Fibroblast of lung (primary cell): ENCODE results near the gene EFCAB6. TPM values are rescaled to one million over a fixed set of nuclear protein-coding genes. Genes with fewer than 3 reads are reported as not detected.

Experiments used
- DNase-seq, 2 donors: peaks; one replicate each; pipeline versions ENCODE4 v3.0.0 to v3.0.0-alpha.2; 2010; ENCODE audit warnings: low read depth in 2 of 2
- H2AFZ ChIP-seq: 2 replicates; pipeline ENCODE4 v1.5.1; 2012; ENCODE audit warnings: low read length, control low read depth, inconsistent platforms
- H3K27ac ChIP-seq: 2 replicates; pipeline ENCODE4 v1.5.1; 2011; ENCODE audit warnings: low read length, control low read depth; ENCODE audit not compliant: insufficient read depth
- H3K27me3 ChIP-seq: 2 replicates; pipeline ENCODE4 v1.5.1; 2011; ENCODE audit warnings: mild to moderate bottlenecking, low read length; ENCODE audit not compliant: control insufficient read depth, insufficient read depth
- H3K36me3 ChIP-seq: 2 replicates; pipeline ENCODE4 v1.5.1; 2011; ENCODE audit warnings: low read length; ENCODE audit not compliant: control insufficient read depth, insufficient read depth
- H3K4me1 ChIP-seq: 2 replicates; pipeline ENCODE4 v1.5.1; 2011; ENCODE audit warnings: low read length; ENCODE audit not compliant: control insufficient read depth, insufficient read depth; ENCODE audit errors: extremely low read depth
- H3K4me2 ChIP-seq: 2 replicates; pipeline ENCODE4 v1.5.1; 2011; ENCODE audit warnings: low read length, control low read depth; ENCODE audit not compliant: insufficient read depth; ENCODE audit errors: extremely low read depth
- H3K4me3 ChIP-seq, 4 experiments: fragments of 200-600 bp in 1 of 4; sonication (generic) in 1 of 4; replicated peaks in 1 of 4; 2 replicates each; pipeline ENCODE4 v1.5.1; 2011 to 2016; ENCODE audit warnings: low read length in 4 of 4, low read depth in 3 of 4, mild to moderate bottlenecking in 3 of 4, control low read depth in 2 of 4, inconsistent platforms in 1 of 4, mixed read lengths in 1 of 4; ENCODE audit not compliant: insufficient read depth in 1 of 4; ENCODE audit errors: control extremely low read depth in 1 of 4
- H3K79me2 ChIP-seq: 2 replicates; pipeline ENCODE4 v1.5.1; 2012; ENCODE audit warnings: mild to moderate bottlenecking, low read length, inconsistent platforms; ENCODE audit not compliant: control insufficient read depth, insufficient read depth
- H3K9ac ChIP-seq: 2 replicates; pipeline ENCODE4 v1.5.1; 2011; ENCODE audit warnings: mild to moderate bottlenecking, low read length, control low read depth; ENCODE audit not compliant: insufficient read depth
- H3K9me3 ChIP-seq: 2 replicates; pipeline ENCODE4 v1.5.1; 2012; ENCODE audit warnings: low read depth, low read length; ENCODE audit not compliant: control insufficient read depth, insufficient read depth
- H4K20me1 ChIP-seq: 2 replicates; pipeline ENCODE4 v1.5.1; 2011; ENCODE audit warnings: low read length; ENCODE audit not compliant: control insufficient read depth, insufficient read depth; ENCODE audit errors: extremely low read depth
- EZH2 ChIP-seq: IDR thresholded peaks from 2 replicates; pipeline ENCODE4 v1.5.1; 2012; ENCODE audit warnings: low read length, control low read depth, mild to moderate bottlenecking; ENCODE audit errors: missing control alignments
- polyA plus RNA-seq, 2 donors: library from polyadenylated mRNA; depleted of rRNA in 1 of 2; stranded (reverse) in 1 of 2; unstranded in 1 of 2; fragments of >200 nt; gene quantifications; 2 replicates each; pipeline ENCODE4 v1.2.1, GENCODE V29; 2011 to 2012; ENCODE audit warnings: missing spikeins in 1 of 2
- total RNA-seq: library from RNA; depleted of rRNA; stranded (reverse); fragments of >200 nt; gene quantifications from 2 replicates; pipeline ENCODE4 v1.2.1, GENCODE V29; 2014
- TF ChIP-seq, protein P1 (sequence below), 2 donors: IDR thresholded peaks in 1 of 2; conservative IDR thresholded peaks in 1 of 2; 1 replicate in 1 of 2; 2 replicates in 1 of 2; pipeline ENCODE4 v1.5.1; 2011 to 2012; ENCODE audit warnings: low read length in 2 of 2, control low read depth in 1 of 2, inconsistent platforms in 1 of 2, low read depth in 1 of 2, mild to moderate bottlenecking in 1 of 2

Gene EFCAB6
- total and polyA plus RNA-seq, 2 donors (not counting 1 experiment from before 2014, with no cell fraction given), result 1.0 to 1.5 TPM

DNA sequence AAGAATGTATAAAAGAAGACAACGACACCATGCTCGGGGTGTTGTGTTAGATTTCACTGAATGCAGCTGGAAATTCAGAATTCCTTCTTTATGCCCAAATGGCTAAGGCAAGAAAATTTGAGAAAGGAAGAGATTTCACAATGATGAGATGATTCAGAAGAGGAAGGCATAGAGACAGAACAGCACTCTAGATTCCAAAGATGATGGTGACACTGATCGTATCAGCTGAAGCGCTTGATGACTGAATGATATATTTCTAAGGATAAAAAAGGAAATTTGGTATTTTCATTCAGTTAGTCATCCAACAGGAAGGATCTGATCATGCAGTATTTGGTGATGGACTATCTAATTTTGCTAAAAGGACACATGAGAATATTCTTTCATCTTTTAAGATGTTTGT is 189.2 kb downstream of the EFCAB6 start:
- Histone ChIP-seq H4K20me1 (no peaks in the 10 kb centered on the region), H3K4me2 (no peak overlapping the region), H3K36me3 (no peaks in the 10 kb centered on the region), H3K9me3 (no peaks in the 10 kb centered on the region), H3K4me1 (no peaks in the 10 kb centered on the region), H3K9ac (no peak overlapping the region), H2AFZ (no peak overlapping the region), H3K4me3 (no peak overlapping the region), H3K79me2 (no peaks in the 10 kb centered on the region), H3K27me3 (peaks cover 2% of the 10 kb centered on the region), H3K27ac (no peak overlapping the region)
- no peak for DNase-seq
- TF ChIP-seq EZH2, result no peak
- TF ChIP-seq, protein P1, sequence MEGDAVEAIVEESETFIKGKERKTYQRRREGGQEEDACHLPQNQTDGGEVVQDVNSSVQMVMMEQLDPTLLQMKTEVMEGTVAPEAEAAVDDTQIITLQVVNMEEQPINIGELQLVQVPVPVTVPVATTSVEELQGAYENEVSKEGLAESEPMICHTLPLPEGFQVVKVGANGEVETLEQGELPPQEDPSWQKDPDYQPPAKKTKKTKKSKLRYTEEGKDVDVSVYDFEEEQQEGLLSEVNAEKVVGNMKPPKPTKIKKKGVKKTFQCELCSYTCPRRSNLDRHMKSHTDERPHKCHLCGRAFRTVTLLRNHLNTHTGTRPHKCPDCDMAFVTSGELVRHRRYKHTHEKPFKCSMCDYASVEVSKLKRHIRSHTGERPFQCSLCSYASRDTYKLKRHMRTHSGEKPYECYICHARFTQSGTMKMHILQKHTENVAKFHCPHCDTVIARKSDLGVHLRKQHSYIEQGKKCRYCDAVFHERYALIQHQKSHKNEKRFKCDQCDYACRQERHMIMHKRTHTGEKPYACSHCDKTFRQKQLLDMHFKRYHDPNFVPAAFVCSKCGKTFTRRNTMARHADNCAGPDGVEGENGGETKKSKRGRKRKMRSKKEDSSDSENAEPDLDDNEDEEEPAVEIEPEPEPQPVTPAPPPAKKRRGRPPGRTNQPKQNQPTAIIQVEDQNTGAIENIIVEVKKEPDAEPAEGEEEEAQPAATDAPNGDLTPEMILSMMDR (conservative IDR thresholded peaks at IDR 0.05 in 1 of 2, IDR thresholded peaks at IDR 0.05 in 1 of 2; ENCODE audit: low read depth in 1 of 2, low read length in 2 of 2), result no peak

DNA sequence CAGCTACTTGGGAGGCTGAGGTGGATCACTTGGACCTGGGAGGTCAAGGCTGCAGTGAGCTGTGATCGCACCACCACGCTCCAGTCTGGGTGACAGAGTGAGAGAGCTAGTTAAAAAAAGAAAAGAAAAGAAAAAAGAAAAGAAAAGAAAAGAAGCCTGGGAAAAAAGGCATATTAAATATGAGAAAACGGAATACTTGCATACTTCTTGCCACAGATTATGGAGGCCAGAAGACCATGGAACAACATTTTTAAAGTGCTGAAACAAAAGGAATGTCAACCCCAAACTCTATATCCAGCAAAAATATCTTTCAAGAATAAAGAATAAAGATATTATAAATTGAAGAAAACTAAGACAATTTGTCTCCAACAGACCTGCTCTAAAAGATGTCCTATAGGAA is 191.9 kb downstream of the EFCAB6 start:
- H3K9ac ChIP-seq, result no peak overlapping the region
- no peaks in the 10 kb centered on the region for H3K36me3 ChIP-seq
- H3K27ac ChIP-seq, result no peak overlapping the region
- no peak overlapping the region for H3K4me2 ChIP-seq
- no peak overlapping the region for H2AFZ ChIP-seq
- DNase-seq, result no peak
- H3K27me3 ChIP-seq, result no peaks in the 10 kb centered on the region
- no peaks in the 10 kb centered on the region for H3K9me3 ChIP-seq
- H4K20me1 ChIP-seq, result no peaks in the 10 kb centered on the region
- H3K4me1 ChIP-seq, result no peaks in the 10 kb centered on the region
- H3K79me2 ChIP-seq, result no peaks in the 10 kb centered on the region
- TF ChIP-seq, protein P1 (conservative IDR thresholded peaks at IDR 0.05 in 1 of 2, IDR thresholded peaks at IDR 0.05 in 1 of 2; ENCODE audit: low read depth in 1 of 2, low read length in 2 of 2), result no peak
- TF ChIP-seq EZH2, result no peak
- no peak overlapping the region for H3K4me3 ChIP-seq

DNA sequence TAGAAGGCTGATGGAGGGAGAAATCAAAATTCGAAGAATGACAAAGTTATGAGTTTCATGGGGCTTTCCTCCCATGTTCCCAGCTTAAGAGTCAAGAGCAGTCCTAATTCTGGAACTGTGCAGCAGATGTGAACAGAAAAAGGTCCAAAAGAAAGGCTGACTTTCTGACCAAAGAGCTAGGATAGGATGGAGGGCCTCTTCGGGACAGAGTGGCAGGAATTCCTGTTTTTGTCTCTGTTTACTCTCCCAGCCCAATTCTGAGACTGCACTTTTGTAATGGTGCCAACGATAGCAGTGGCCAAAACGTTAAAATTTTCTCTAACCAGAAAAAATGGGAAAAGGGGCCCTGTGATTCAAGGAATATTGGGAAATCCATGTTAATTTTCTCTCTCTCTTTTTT is 193.6 kb downstream of the EFCAB6 start:
- H3K4me1 ChIP-seq, result no peaks in the 10 kb centered on the region
- H3K9ac ChIP-seq, result no peak overlapping the region
- H3K27ac ChIP-seq, result no peak overlapping the region
- H3K4me2 ChIP-seq, result no peak overlapping the region
- no peak overlapping the region for H3K4me3 ChIP-seq
- H3K27me3 ChIP-seq, result no peaks in the 10 kb centered on the region
- no peaks in the 10 kb centered on the region for H4K20me1 ChIP-seq
- H2AFZ ChIP-seq, result no peak overlapping the region
- TF ChIP-seq EZH2, result no peak
- TF ChIP-seq, protein P1 (conservative IDR thresholded peaks at IDR 0.05 in 1 of 2, IDR thresholded peaks at IDR 0.05 in 1 of 2; ENCODE audit: low read depth in 1 of 2, low read length in 2 of 2), result no peak
- no peaks in the 10 kb centered on the region for H3K9me3 ChIP-seq
- H3K36me3 ChIP-seq, result no peaks in the 10 kb centered on the region
- H3K79me2 ChIP-seq, result no peaks in the 10 kb centered on the region
- DNase-seq, result no peak
